Measurements from ENCODE around the gene CACFD1.
"Not testable (repeated sequence)": the region's sequence is repeated elsewhere in the genome, so short reads cannot be mapped to it uniquely, and the experiment has no call there.

Gene CACFD1

GRCh38 chr9:133439337-133439736 is 20.4 kb upstream of the CACFD1 start:
- DNase-seq: no peak

DNA sequence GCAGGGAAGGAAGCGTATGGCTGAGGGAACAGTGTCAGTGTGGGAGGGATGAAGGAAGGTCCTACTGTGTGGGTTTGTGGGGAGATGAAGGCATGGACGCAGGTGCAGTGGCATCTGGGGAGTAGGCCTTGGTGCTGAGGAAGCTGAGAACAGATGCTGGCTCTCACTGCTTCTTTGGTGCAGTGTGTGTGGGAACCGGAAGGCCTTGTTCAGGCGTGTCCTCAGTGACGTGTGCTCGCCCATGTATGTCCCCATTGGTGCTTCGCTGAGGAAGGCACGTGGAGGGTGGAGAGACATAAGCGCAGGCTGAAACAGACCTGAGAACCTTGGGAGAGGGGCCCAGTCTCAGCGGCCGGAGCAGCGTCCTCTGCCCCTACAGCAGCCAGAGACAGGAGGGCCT is 18.9 kb upstream of the CACFD1 start:
- no peak for DNase-seq

DNA sequence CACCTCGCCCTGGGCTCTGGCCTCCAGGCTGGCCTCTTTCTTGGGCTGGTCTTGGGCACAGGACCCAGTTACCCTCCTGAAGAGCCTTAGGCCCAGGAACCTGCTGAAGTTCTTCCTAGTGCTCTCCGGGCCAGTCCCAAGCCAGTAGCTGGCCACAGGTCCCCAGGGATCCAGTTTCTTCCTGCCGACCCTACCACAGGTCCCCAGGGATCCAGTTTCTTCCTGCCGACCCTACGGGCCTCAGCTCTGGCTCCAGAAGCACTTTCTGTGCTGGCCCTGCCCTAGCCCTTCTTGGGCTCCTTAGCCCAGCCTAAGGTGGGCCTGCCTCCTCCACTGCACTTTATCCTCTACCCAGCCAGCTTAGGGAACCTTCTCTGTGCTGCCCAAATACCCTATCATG is 18.2 kb upstream of the CACFD1 start:
- no peak for DNase-seq

- DNase-seq: no peak
Observed at GRCh38 chr9:133443248-133443647, 16.5 kb upstream of the CACFD1 start.

DNA sequence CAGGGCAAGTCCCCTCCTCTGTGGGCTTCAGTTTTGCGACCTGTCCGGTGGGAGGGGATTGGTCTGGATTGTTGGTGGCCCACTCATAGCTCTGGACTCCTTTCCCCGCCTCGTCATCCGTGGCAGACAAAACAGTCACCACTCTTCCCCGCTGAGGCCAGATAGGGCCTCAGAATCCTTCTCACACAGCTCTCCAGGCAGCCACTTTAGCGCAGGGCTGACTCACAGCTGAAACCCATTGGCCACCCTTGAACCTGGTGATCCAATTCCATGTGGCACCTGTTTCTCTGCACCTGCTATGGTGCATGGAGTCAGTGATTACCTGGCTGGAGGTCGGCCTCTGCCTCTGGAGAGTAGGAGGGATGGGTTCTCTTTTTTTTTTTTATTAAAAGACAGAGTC is 15.8 kb upstream of the CACFD1 start:
- no peak for DNase-seq

DNA sequence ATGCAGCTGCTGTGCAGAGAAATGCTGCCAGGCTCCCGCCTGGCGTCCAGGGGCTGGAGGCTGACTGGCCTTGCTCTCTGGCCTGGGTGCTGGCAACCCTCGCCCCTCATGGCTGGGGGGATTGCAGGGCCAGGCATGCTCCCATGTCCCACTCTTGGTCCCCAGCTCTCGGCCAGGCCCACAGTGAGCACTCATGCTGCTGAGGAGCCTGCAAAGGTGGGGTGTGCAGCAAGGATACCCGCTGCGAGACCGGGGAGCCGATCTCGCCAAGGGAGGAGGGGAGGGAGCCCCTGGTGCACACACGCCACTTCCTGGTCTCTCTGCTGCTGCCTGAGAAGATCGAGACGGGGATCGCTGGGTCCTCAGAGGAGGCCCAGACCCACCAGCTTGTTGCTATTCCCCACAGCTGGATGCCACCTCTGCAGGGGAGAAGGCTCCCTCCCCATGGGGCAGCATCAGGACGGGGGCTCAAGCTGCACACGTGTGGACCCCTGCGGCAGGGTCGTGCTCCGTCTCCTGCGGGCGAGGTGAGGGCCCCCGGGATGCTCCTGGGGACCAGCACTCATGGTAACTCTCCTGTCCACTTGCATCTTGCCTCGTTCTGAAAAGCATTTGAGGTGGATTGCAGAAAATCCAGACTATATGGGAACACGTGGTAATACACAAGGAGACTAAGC is 14.3 kb upstream of the CACFD1 start:
- DNase-seq: no peak

DNA sequence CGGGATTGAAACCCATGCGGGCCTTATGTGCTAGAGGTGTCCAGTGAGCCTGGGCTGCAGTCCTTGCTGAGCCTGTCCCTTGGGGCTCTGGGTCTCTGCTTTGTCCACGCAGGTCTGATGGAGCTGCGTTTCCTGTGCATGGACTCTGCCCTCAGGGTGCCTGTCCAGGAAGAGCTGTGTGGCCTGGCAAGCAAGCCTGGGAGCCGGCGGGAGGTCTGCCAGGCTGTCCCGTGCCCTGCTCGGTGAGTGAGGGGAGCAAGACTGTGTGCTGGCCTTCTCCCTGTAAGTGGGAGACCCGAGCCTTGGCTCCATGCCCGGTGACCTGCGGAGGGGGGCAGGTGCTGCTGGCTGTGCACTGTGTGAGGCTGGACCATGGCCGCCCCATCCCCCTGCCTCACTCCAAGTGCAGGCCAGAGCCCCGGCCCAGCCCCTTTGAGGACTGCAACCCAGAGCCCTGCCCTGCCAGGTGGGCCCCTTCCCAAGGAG is 11.2 kb upstream of the CACFD1 start:
- DNase-seq: no peak

DNA sequence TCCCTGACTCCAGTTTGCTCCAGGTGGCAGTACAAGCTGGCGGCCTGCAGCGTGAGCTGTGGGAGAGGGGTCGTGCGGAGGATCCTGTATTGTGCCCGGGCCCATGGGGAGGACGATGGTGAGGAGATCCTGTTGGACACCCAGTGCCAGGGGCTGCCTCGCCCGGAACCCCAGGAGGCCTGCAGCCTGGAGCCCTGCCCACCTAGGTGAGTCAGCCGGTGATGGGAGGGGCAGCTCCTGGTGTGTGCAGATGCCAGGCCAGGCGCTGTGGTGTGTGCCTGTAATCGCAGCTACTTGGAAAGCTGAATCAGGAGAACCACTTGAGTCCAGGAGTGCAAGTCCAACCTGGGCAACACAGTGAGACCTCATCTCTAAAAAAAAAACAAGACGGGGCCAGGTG is 10.0 kb upstream of the CACFD1 start:
- DNase-seq: no peak

DNA sequence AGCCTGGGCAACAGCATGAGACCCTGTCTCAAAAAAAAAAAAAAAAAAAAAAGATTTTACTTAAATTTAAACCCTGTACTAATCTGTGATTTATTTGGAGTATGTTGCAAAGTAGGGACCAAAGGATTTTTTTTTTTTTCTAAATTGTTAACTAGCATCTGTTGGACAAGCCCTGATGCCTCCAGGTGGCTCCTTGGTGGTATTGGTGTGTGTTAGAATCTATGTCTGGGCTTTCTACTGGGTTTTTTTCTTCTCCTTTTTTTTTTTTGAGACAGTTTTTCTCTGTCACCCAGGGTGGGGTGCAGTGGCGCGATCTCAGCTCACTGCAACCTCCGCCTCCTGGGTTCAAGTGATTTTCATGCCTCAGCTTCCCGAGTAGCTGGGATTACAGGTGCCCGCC is 7.9 kb upstream of the CACFD1 start:
- not testable (repeated sequence) for DNase-seq

DNA sequence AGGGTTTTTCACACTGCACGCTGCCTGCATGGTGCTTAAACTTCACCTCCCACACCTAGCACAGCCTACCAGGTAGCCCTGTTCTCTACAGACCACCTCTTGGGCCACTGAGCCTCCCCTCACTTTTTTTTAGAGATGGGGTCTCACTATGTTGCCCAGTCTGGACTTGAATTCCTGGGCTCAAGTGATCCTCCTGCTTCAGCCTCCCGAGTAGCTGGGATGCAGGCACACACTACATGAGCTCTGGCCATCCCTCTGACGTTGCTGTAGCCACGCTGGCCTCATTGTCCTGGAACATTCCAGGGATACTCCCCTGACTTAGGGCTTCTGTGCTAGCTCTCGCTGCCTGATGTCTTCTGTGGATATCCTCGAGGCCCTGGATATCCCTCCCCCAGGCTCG is 7.2 kb upstream of the CACFD1 start:
- no peak for DNase-seq

DNA sequence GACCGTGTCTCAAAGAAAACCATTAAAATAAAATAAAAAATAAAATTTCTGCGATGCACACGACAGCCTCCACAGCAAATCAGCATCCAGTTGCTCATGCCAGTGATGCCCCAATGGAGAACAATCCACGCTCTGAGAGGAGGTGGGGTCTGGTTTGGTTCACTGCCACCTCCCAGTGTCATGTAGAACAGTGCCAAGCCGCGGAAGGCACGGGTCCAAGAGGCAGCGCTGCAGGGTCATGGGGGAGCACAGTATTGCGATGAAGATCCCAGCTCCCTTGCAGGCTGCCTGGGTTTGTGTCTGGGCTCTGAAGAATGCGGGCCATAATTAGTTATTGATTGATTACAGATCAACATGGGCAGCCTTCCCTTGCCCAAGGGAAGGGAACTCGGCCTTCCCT is 6.1 kb upstream of the CACFD1 start:
- peak in 22 of 56 donors; percentile 4 to 62 (median 22) for DNase-seq

GRCh38 chr9:133454325-133454724 is 5.5 kb upstream of the CACFD1 start:
- no peak for DNase-seq

DNA sequence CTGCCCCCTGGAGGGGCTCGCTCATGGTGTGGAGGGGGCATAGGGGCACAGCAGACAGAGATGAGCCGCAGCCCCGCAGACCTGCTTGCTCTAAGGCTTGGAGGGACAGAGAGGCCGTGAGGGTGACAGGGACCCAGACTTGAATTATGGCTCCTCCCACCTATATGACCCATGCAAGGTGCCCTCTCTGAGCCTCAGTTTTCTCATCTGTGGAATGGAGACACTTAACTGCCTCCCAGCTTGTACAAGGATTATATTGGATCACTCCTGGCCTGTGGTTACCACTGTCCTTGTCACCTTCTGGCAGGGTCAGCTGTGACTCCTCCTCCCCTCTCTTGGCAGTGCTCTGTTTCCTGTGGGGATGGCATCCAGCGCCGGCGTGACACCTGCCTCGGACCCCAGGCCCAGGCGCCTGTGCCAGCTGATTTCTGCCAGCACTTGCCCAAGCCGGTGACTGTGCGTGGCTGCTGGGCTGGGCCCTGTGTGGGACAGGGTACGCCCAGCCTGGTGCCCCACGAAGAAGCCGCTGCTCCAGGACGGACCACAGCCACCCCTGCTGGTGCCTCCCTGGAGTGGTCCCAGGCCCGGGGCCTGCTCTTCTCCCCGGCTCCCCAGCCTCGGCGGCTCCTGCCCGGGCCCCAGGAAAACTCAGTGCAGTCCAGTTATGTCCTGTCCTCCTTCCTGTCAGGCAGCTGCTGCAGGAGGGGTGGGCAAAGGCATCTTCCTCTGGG is 4.7 kb upstream of the CACFD1 start:
- DNase-seq: no peak

DNA sequence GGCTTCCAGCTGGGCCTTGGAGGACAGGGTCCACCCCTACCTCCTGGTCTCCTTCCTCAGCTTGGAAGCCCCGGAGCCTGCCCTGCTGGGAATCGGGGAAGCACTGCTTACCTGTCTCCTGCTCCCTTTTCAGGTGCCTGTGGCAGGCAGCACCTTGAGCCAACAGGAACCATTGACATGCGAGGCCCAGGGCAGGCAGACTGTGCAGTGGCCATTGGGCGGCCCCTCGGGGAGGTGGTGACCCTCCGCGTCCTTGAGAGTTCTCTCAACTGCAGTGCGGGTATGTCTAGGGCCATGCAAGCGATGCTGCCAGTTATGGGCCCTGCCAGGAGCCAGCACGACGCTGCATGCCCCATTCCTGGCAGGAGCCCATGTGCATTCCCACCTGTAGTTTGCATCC is 3.8 kb upstream of the CACFD1 start:
- DNase-seq: no peak

DNA sequence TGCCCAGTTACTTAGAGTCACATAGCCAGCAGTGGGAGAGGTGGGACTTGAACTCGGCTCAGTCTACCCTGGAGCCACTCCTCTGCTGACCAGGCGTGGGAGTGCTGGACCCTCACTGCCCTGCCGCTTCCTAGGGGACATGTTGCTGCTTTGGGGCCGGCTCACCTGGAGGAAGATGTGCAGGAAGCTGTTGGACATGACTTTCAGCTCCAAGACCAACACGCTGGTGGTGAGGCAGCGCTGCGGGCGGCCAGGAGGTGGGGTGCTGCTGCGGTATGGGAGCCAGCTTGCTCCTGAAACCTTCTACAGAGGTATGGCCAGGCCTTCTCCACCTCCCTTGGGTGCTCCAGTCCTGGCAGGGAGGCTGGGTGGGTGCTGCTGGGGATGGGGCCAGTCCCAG is 3.4 kb upstream of the CACFD1 start:
- no peak for DNase-seq

DNA sequence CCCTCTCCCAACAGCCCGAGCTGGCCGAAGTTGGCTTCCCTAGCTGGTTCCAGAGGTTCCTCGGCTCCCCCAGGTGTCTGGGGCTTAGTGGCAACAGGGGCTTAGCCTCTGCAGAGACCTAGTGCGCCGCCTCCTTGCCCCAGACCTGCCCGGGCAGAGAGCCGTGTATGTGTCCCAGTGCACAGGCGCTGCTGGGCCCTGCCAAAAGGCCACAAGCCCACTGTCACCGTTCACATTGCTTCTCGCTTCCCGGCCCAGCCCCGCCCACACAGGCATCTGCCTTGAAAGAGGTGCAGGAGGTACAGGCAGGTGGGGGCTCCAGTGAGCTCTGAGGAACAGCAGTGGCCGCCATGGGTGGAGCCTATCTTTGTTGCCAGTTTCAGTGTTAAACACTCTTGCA is 2.5 kb upstream of the CACFD1 start:
- no peak for DNase-seq

DNA sequence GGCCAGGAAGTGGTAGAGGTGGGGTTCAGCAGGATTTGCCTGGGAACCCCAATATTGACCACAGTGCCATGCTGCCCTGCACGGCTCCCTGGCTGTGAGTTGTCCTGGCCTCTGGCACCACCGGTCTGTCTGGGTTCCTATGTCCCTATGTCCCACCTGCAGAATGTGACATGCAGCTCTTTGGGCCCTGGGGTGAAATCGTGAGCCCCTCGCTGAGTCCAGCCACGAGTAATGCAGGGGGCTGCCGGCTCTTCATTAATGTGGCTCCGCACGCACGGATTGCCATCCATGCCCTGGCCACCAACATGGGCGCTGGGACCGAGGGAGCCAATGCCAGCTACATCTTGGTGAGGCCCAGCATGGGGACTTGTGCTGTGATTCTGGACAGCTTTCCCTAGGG is 2.0 kb upstream of the CACFD1 start:
- DNase-seq: no peak

- DNase-seq: no peak
Observed at GRCh38 chr9:133458643-133459312, 1.0 kb upstream of the CACFD1 start.

GRCh38 chr9:133460405-133461175 is 812 bp downstream of the CACFD1 start:
- DNase-seq: peak in 34 of 56 donors; percentile 38 to 88 (median 66)

GRCh38 chr9:133461975-133462374 is 2.2 kb downstream of the CACFD1 start:
- no peak for DNase-seq

DNA sequence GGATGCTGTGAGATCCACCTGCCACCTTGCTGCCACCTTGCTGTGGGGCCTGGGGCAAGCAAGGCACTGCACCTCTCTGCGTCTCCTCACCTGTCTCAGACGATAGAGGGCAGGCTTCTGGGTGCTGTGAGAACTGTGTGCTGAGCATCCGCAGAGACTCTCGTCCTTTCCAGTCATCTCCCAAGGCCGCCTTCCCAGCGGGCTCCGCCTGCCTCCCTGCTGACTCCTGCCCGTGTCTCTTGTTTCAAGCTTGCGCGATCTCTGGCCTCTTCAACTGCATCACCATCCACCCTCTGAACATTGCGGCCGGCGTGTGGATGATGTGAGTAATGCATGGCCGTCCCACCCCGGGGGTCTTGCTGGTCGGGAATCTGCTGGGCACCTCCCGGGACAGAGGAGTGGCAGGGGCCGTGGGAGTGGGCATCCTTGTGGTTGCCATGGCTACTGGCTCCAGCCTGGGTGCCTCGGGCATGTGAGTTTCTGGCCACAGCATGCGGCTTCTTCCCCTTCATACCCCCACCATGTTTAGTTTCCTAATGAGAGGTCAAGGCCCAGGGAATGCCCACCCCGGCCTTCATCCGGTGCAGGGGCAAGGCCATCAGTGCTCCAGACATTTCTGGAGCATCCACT is 3.6 kb downstream of the CACFD1 start:
- DNase-seq: peak in 8 of 56 donors; percentile 10 to 41 (median 27)

All from nucleus accumbens (tissue), 56 donors.